Measurements from ENCODE around the gene RRBP1.

The RRBP1 gene

GRCh38 chr20:17676378-17676759 is 5.7 kb downstream of the RRBP1 start:
- Histone ChIP-seq H3K27ac (ENCODE audit: low read depth, low read length) (no peak overlapping the region), H3K9ac (ENCODE audit: low read depth in 1 of 2, low read length in 2 of 2) (no peak overlapping the region), H3K36me3 (ENCODE audit: control insufficient read depth in 1 of 2, insufficient read depth in 2 of 2, low read length in 2 of 2) (peaks cover 10 to 49% of the 10 kb centered on the region in 2 donors), H3K9me3 (ENCODE audit: control insufficient read depth in 1 of 2, low read length in 2 of 2) (no peaks in the 10 kb centered on the region), H3K27me3 (ENCODE audit: control insufficient read depth in 1 of 2, insufficient read depth in 2 of 2, low read length in 2 of 2) (no peaks in the 10 kb centered on the region), H3K4me3 (ENCODE audit: low read depth in 1 of 2, low read length in 2 of 2) (no peak overlapping the region), H3K4me1 (ENCODE audit: control insufficient read depth in 1 of 2, insufficient read depth in 2 of 2, low read length in 2 of 2) (peaks cover 37 to 51% of the 10 kb centered on the region in 2 donors)

GRCh38 chr20:17675519-17676377 is 6.3 kb downstream of the RRBP1 start:
- no peak overlapping the region for H3K4me3 ChIP-seq (ENCODE audit: low read depth in 1 of 2, low read length in 2 of 2)
- no peak overlapping the region for H3K9ac ChIP-seq (ENCODE audit: low read depth in 1 of 2, low read length in 2 of 2)
- no peaks in the 10 kb centered on the region for H3K27me3 ChIP-seq (ENCODE audit: control insufficient read depth in 1 of 2, insufficient read depth in 2 of 2, low read length in 2 of 2)
- peaks cover 36 to 57% of the 10 kb centered on the region in 2 donors for H3K4me1 ChIP-seq (ENCODE audit: control insufficient read depth in 1 of 2, insufficient read depth in 2 of 2, low read length in 2 of 2)
- no peaks in the 10 kb centered on the region for H3K9me3 ChIP-seq (ENCODE audit: control insufficient read depth in 1 of 2, low read length in 2 of 2)
- no peak overlapping the region for H3K27ac ChIP-seq (ENCODE audit: low read depth, low read length)
- peaks cover 10 to 49% of the 10 kb centered on the region in 2 donors for H3K36me3 ChIP-seq (ENCODE audit: control insufficient read depth in 1 of 2, insufficient read depth in 2 of 2, low read length in 2 of 2)

GRCh38 chr20:17674722-17675518 is 7.1 kb downstream of the RRBP1 start:
- no peak overlapping the region for H3K4me3 ChIP-seq (ENCODE audit: low read depth in 1 of 2, low read length in 2 of 2)
- H3K27ac ChIP-seq (ENCODE audit: low read depth, low read length): no peak overlapping the region
- H3K9ac ChIP-seq (ENCODE audit: low read depth in 1 of 2, low read length in 2 of 2): no peak overlapping the region
- H3K36me3 ChIP-seq (ENCODE audit: control insufficient read depth in 1 of 2, insufficient read depth in 2 of 2, low read length in 2 of 2): peaks cover 10 to 49% of the 10 kb centered on the region in 2 donors
- no peaks in the 10 kb centered on the region for H3K27me3 ChIP-seq (ENCODE audit: control insufficient read depth in 1 of 2, insufficient read depth in 2 of 2, low read length in 2 of 2)
- H3K4me1 ChIP-seq (ENCODE audit: control insufficient read depth in 1 of 2, insufficient read depth in 2 of 2, low read length in 2 of 2): peaks cover 28 to 50% of the 10 kb centered on the region in 2 donors
- H3K9me3 ChIP-seq (ENCODE audit: control insufficient read depth in 1 of 2, low read length in 2 of 2): no peaks in the 10 kb centered on the region

- peaks cover 17 to 32% of the 10 kb centered on the region in 2 donors for H3K4me1 ChIP-seq (ENCODE audit: control insufficient read depth in 1 of 2, insufficient read depth in 2 of 2, low read length in 2 of 2)
- no peaks in the 10 kb centered on the region for H3K27me3 ChIP-seq (ENCODE audit: control insufficient read depth in 1 of 2, insufficient read depth in 2 of 2, low read length in 2 of 2)
- H3K9me3 ChIP-seq (ENCODE audit: control insufficient read depth in 1 of 2, low read length in 2 of 2): no peaks in the 10 kb centered on the region
Observed at GRCh38 chr20:17673084-17673483, 9.0 kb downstream of the RRBP1 start.

GRCh38 chr20:17671565-17671964 is 10.5 kb downstream of the RRBP1 start:
- Histone ChIP-seq H3K36me3 (ENCODE audit: control insufficient read depth in 1 of 2, insufficient read depth in 2 of 2, low read length in 2 of 2) (peaks cover 5 to 37% of the 10 kb centered on the region in 2 donors), H3K27me3 (ENCODE audit: control insufficient read depth in 1 of 2, insufficient read depth in 2 of 2, low read length in 2 of 2) (no peaks in the 10 kb centered on the region), H3K9ac (ENCODE audit: low read depth in 1 of 2, low read length in 2 of 2) (no peak overlapping the region), H3K4me3 (ENCODE audit: low read depth in 1 of 2, low read length in 2 of 2) (no peak overlapping the region), H3K4me1 (ENCODE audit: control insufficient read depth in 1 of 2, insufficient read depth in 2 of 2, low read length in 2 of 2) (peaks cover 17 to 32% of the 10 kb centered on the region in 2 donors), H3K27ac (ENCODE audit: low read depth, low read length) (no peak overlapping the region), H3K9me3 (ENCODE audit: control insufficient read depth in 1 of 2, low read length in 2 of 2) (no peaks in the 10 kb centered on the region)

More at GRCh38 chr20:17673084-17673483, 9.0 kb downstream of the RRBP1 start:
- Histone ChIP-seq H3K27ac (ENCODE audit: low read depth, low read length) (no peak overlapping the region), H3K36me3 (ENCODE audit: control insufficient read depth in 1 of 2, insufficient read depth in 2 of 2, low read length in 2 of 2) (peaks cover 11 to 43% of the 10 kb centered on the region in 2 donors), H3K9ac (ENCODE audit: low read depth in 1 of 2, low read length in 2 of 2) (no peak overlapping the region), H3K4me3 (ENCODE audit: low read depth in 1 of 2, low read length in 2 of 2) (no peak overlapping the region)

GRCh38 chr20:17671011-17671410 is 11.0 kb downstream of the RRBP1 start:
- peaks cover 5 to 32% of the 10 kb centered on the region in 2 donors for H3K36me3 ChIP-seq (ENCODE audit: control insufficient read depth in 1 of 2, insufficient read depth in 2 of 2, low read length in 2 of 2)
- no peak overlapping the region for H3K9ac ChIP-seq (ENCODE audit: low read depth in 1 of 2, low read length in 2 of 2)
- peaks cover 13 to 27% of the 10 kb centered on the region in 2 donors for H3K4me1 ChIP-seq (ENCODE audit: control insufficient read depth in 1 of 2, insufficient read depth in 2 of 2, low read length in 2 of 2)
- H3K4me3 ChIP-seq (ENCODE audit: low read depth in 1 of 2, low read length in 2 of 2): no peak overlapping the region
- no peaks in the 10 kb centered on the region for H3K27me3 ChIP-seq (ENCODE audit: control insufficient read depth in 1 of 2, insufficient read depth in 2 of 2, low read length in 2 of 2)
- H3K9me3 ChIP-seq (ENCODE audit: control insufficient read depth in 1 of 2, low read length in 2 of 2): no peaks in the 10 kb centered on the region
- no peak overlapping the region for H3K27ac ChIP-seq (ENCODE audit: low read depth, low read length)

GRCh38 chr20:17669306-17669931 is 12.6 kb downstream of the RRBP1 start:
- Histone ChIP-seq H3K9ac (ENCODE audit: low read depth in 1 of 2, low read length in 2 of 2) (no peak overlapping the region), H3K27ac (ENCODE audit: low read depth, low read length) (no peak overlapping the region), H3K4me1 (ENCODE audit: control insufficient read depth in 1 of 2, insufficient read depth in 2 of 2, low read length in 2 of 2) (peaks cover 8 to 14% of the 10 kb centered on the region in 2 donors), H3K4me3 (ENCODE audit: low read depth in 1 of 2, low read length in 2 of 2) (no peak overlapping the region), H3K36me3 (ENCODE audit: control insufficient read depth in 1 of 2, insufficient read depth in 2 of 2, low read length in 2 of 2) (peaks cover 5 to 18% of the 10 kb centered on the region in 2 donors), H3K9me3 (ENCODE audit: control insufficient read depth in 1 of 2, low read length in 2 of 2) (no peaks in the 10 kb centered on the region), H3K27me3 (ENCODE audit: control insufficient read depth in 1 of 2, insufficient read depth in 2 of 2, low read length in 2 of 2) (no peaks in the 10 kb centered on the region)

- Histone ChIP-seq H3K4me3 (ENCODE audit: low read depth in 1 of 2, low read length in 2 of 2) (no peak overlapping the region), H3K27me3 (ENCODE audit: control insufficient read depth in 1 of 2, insufficient read depth in 2 of 2, low read length in 2 of 2) (no peaks in the 10 kb centered on the region), H3K27ac (ENCODE audit: low read depth, low read length) (no peak overlapping the region), H3K9ac (ENCODE audit: low read depth in 1 of 2, low read length in 2 of 2) (no peak overlapping the region), H3K9me3 (ENCODE audit: control insufficient read depth in 1 of 2, low read length in 2 of 2) (no peaks in the 10 kb centered on the region), H3K4me1 (ENCODE audit: control insufficient read depth in 1 of 2, insufficient read depth in 2 of 2, low read length in 2 of 2) (peaks cover 15 to 22% of the 10 kb centered on the region in 2 donors), H3K36me3 (ENCODE audit: control insufficient read depth in 1 of 2, insufficient read depth in 2 of 2, low read length in 2 of 2) (peaks cover 5 to 18% of the 10 kb centered on the region in 2 donors)
Observed at GRCh38 chr20:17668432-17668831, 13.6 kb downstream of the RRBP1 start.

GRCh38 chr20:17667445-17667844 is 14.6 kb downstream of the RRBP1 start:
- no peak overlapping the region for H3K4me3 ChIP-seq (ENCODE audit: low read depth in 1 of 2, low read length in 2 of 2)
- no peaks in the 10 kb centered on the region for H3K9me3 ChIP-seq (ENCODE audit: control insufficient read depth in 1 of 2, low read length in 2 of 2)
- H3K27ac ChIP-seq (ENCODE audit: low read depth, low read length): no peak overlapping the region
- H3K9ac ChIP-seq (ENCODE audit: low read depth in 1 of 2, low read length in 2 of 2): no peak overlapping the region
- peaks cover 13 to 30% of the 10 kb centered on the region in 2 donors for H3K4me1 ChIP-seq (ENCODE audit: control insufficient read depth in 1 of 2, insufficient read depth in 2 of 2, low read length in 2 of 2)
- peaks cover 5 to 16% of the 10 kb centered on the region in 2 donors for H3K36me3 ChIP-seq (ENCODE audit: control insufficient read depth in 1 of 2, insufficient read depth in 2 of 2, low read length in 2 of 2)
- H3K27me3 ChIP-seq (ENCODE audit: control insufficient read depth in 1 of 2, insufficient read depth in 2 of 2, low read length in 2 of 2): no peaks in the 10 kb centered on the region
